Kidney epithelial cell (primary cell): ENCODE data around the gene GIPC1. TPM values are rescaled to one million over a fixed set of nuclear protein-coding genes. Genes with fewer than 3 reads are reported as not detected.
A peak's percentile ranks its signal among the peaks of the same experiment; 100 is the strongest.

ENCODE experiments used
- DNase-seq: peaks from one replicate; pipeline ENCODE4 v3.0.0-alpha.2; 2010; ENCODE audit warnings: low read depth
- H3K27me3 ChIP-seq: 2 replicates; pipeline ENCODE4 v1.6.0; 2011; ENCODE audit warnings: low read length; ENCODE audit not compliant: control insufficient read depth, insufficient read depth
- H3K36me3 ChIP-seq: 2 replicates; pipeline ENCODE4 v1.5.1; 2011; ENCODE audit warnings: low read length; ENCODE audit not compliant: control insufficient read depth, insufficient read depth
- H3K4me3 ChIP-seq: 2 replicates; pipeline ENCODE4 v1.5.1; 2011; ENCODE audit warnings: low read depth, mild to moderate bottlenecking, control low read depth, low read length
- CTCF ChIP-seq: IDR thresholded peaks from 2 replicates; pipeline ENCODE4 v1.5.1; 2011; ENCODE audit warnings: mild to moderate bottlenecking, moderate library complexity, low read length, control low read depth, inconsistent platforms; ENCODE audit not compliant: insufficient read depth, poor library complexity, severe bottlenecking
- total RNA-seq: library from RNA; depleted of rRNA; stranded (reverse); fragments of >200 nt; gene quantifications from 2 replicates; pipeline ENCODE4 v1.2.3, GENCODE V29; 2015

The GIPC1 gene
- total RNA-seq, 1 donor from 2014 or later: 188 TPM

DNA sequence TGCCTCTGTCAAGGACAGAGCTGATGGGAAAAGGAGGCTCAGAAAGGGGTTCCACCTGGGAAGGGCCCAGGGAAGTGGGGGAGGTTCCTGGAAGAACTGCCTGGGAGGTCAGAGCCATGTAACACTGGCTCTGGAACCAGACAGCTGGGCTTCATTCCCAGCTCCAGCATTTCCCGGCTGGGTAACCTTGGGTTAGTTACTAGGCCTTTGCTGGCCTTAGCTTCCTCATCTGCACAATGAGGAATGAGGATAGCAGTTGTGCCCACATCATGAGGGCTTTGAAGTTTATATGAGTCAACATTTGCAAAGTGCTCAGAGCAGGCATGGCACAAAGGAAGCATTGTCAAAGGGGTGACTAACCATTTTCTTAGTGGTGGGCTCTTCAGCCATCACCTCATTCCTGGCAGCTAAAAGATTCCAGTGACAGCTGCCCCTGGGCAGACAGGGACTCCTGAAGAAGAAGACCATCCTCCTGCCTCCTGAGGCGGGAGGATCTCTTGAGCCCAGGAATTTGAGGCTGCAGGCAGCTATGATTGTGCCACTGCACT lies 24.0 kb upstream of the GIPC1 start:
- H3K27me3 ChIP-seq: no peaks in the 10 kb centered on the region
- no peak for TF ChIP-seq CTCF
- H3K36me3 ChIP-seq: no peaks in the 10 kb centered on the region
- DNase-seq: peak; percentile 95
- no peak overlapping the region for H3K4me3 ChIP-seq

GRCh38 chr19:14519245-14519859 lies 23.4 kb upstream of the GIPC1 start:
- Histone ChIP-seq H3K27me3 (no peaks in the 10 kb centered on the region), H3K4me3 (no peak overlapping the region), H3K36me3 (no peaks in the 10 kb centered on the region)
- DNase-seq: no peak
- TF ChIP-seq CTCF: no peak

DNA sequence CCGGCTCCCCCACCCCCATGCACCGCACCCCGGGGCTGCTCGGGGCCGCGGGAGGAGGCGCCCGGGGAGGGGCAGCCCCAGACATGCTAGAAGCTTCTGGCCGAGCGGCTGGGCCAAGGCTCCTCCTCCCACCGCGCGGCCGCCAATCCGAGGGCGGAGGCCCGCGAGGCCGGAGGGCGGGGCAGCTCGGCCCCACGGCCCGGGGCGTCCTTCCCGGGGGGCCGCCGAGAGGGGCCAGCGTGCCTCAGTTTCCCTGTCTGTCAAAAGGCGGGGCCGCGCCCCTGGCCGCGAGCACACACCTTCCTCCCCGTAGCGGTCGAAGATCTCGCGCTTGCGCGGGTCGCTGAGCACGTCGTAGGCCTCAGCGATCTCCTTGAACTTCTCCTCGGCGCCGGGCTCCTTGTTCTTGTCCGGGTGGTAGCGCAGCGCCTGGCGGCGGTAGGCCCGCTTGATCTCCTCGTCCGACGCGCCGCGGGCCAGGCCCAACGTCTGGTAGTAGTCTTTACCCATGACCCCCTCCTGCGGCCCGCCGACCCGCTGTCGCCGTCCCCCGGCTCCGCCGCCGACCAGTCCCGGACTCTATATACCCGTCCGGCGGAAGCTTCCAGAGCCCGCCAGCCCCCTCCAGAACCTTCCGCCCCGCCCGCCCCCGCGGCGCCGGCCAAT lies 22.0 kb upstream of the GIPC1 start, which contains the start of gene DNAJB1:
TSS of gene DNAJB1 (minus strand) at position 558 of the 666 bp plus-strand sequence. CDS start at position 510, 48 bp downstream.
- Histone ChIP-seq H3K27me3 (no peaks in the 10 kb centered on the region), H3K4me3 (peak within 1 kb of the TSS; percentile 98), H3K36me3 (no peaks in the 10 kb centered on the region)
- DNase-seq: no peak
- TF ChIP-seq CTCF: no peak

DNA sequence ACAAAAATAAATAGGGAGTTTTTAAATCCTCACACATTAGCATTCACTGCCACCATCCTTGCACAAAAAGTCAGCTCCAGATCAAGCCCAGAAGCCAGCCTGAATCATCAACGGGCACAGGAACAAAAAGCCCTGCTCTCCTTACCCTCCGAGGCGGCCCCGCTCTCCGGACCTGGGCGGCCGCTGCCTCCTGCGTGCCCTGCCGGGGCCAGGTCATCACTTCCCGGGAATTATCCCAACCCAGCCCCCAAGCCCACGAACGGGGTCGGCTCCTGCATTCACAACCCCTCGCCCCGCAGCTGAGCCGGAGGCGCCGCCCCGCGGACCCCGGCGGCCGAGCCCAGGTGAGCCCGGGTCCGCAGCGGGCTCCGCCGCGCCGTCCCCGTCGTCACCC lies 21.5 kb upstream of the GIPC1 start:
- Histone ChIP-seq H3K27me3 (no peaks in the 10 kb centered on the region), H3K4me3 (peak overlapping the region; percentile 98), H3K36me3 (no peaks in the 10 kb centered on the region)
- no peak for DNase-seq
- TF ChIP-seq CTCF: no peak

DNA sequence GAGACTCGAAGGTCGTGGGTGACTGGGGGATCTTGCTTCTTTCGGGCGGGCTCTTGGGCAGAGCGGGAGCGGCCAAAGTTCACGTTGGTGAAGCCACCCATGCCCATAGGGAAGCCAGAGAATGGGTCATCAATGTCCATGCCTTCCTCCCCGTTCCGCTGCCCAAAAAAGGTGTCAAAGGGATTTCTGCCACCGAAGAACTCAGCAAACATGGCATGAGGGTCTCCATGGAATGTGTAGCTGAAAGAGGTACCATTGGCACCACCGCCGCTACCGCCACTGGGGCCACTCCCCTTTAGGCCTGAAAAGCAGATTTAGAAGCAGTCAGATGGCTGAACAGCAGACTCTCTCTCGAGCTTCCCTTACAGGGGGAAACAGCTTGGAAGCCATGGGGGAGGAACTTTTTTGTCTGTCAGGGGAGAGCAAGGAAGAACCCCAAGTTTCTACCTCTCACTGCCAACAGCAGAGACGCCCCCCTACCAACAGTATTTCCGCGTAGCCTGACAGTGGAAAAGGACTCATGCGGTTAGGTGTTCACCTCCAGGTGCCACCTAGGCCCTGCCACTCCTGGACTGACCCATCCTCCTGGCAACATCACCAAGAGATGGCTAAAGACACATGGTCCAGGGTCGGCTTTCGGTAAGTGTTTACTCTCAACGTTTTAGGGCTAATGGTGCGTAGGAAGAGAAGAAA lies 21.0 kb upstream of the GIPC1 start:
- TF ChIP-seq CTCF: no peak
- Histone ChIP-seq H3K4me3 (peak overlapping the region; percentile 98), H3K27me3 (no peaks in the 10 kb centered on the region), H3K36me3 (no peaks in the 10 kb centered on the region)
- no peak for DNase-seq
